ENCODE data around the gene TTC14. TPM values are rescaled to one million over a fixed set of nuclear protein-coding genes. Genes with fewer than 3 reads are reported as not detected.

Gene TTC14
- total and polyA plus RNA-seq, 9 of the 15 experiments (the other 6 are each of a cell fraction or from before 2014, with no cell fraction given), result 10.0 to 61.9 (median 27.0) TPM

DNA sequence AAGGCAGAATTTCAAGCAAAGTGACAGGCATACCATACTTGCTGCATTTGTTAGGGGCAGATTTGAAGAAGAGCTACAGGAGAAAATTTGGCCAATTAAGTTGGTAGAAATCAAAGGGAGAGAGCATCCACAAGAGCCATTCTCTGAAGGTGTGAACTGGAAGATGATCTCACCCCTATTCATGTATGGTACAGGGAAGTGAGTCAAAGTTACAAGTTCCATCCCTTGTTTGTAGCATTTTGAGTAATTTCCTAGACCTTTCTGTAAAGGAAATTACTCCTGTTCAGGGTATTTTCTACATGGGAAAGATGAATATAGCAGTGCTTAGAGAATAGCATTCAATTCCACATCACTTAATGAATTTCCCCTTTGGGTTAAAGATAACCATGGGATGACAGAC, 28.4 kb downstream of the TTC14 start:
- BruUV-seq (replicated peaks), result no TSS peak
- ChIA-PET CTCF (ENCODE audit: low intra/inter-chr PET ratio) (no interaction called here), POLR2A (no interaction called here)
- Histone ChIP-seq H3K9ac (ENCODE audit: insufficient read depth in 1 of 2, low read depth in 2 of 2, low read length in 2 of 2) (no peak overlapping the region), H3K4me3 (no peak overlapping the region), H4K20me1 (replicated peaks; ENCODE audit: control insufficient read depth, insufficient read depth, low read length) (no peaks in the 10 kb centered on the region), H2AFZ (ENCODE audit: low read depth, low read length) (no peak overlapping the region), H3K27ac (ENCODE audit: extremely low read depth, low read depth, low read length) (no peak overlapping the region), H3K4me1 (replicated peaks in 1 of 2; ENCODE audit: control insufficient read depth in 2 of 2, insufficient read depth in 2 of 2, low read length in 2 of 2) (no peaks in the 10 kb centered on the region), H3K9me3 (replicated peaks; ENCODE audit: control insufficient read depth, insufficient read depth, low read depth, low read length) (no peaks in the 10 kb centered on the region), H3K79me2 (ENCODE audit: control insufficient read depth, insufficient read depth, low read length) (no peaks in the 10 kb centered on the region), H3K4me2 (ENCODE audit: insufficient read depth, low read length) (no peak overlapping the region), H3K9me1 (ENCODE audit: control insufficient read depth, insufficient read depth, low read length) (no peaks in the 10 kb centered on the region), H3K27me3 (ENCODE audit: control insufficient read depth in 2 of 2, insufficient read depth in 2 of 2, low read length in 2 of 2) (no peaks in the 10 kb centered on the region), H3K36me3 (ENCODE audit: control insufficient read depth, insufficient read depth, low read length) (no peaks in the 10 kb centered on the region)
- FAIRE-seq, result no peak
- no peak for TF ChIP-seq ETS2 (tag; IDR thresholded peaks at IDR 0.05; ENCODE audit: borderline replicate concordance, poor library complexity, severe bottlenecking)
- no peak for TF ChIP-seq RBM39 (optimal IDR thresholded peaks at IDR 0.05; ENCODE audit: low read depth, low read length)
- TF ChIP-seq POLR3A (IDR thresholded peaks at IDR 0.05; ENCODE audit: borderline replicate concordance, extremely low read depth, insufficient read depth, insufficient read length), result no peak
- no peak for TF ChIP-seq RFX5 (IDR thresholded peaks at IDR 0.05; ENCODE audit: low read depth, low read length)
- no peak for TF ChIP-seq ZFPM2 (CRISPR knock-in tag; IDR thresholded peaks at IDR 0.05)
- no peak for TF ChIP-seq EP400 (IDR thresholded peaks at IDR 0.05)
- TF ChIP-seq SP1 (CRISPR knock-in tag; IDR thresholded peaks at IDR 0.05), result no peak
- TF ChIP-seq, protein P1, sequence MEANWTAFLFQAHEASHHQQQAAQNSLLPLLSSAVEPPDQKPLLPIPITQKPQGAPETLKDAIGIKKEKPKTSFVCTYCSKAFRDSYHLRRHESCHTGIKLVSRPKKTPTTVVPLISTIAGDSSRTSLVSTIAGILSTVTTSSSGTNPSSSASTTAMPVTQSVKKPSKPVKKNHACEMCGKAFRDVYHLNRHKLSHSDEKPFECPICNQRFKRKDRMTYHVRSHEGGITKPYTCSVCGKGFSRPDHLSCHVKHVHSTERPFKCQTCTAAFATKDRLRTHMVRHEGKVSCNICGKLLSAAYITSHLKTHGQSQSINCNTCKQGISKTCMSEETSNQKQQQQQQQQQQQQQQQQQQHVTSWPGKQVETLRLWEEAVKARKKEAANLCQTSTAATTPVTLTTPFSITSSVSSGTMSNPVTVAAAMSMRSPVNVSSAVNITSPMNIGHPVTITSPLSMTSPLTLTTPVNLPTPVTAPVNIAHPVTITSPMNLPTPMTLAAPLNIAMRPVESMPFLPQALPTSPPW (CRISPR knock-in tag; IDR thresholded peaks at IDR 0.05), result no peak
- TF ChIP-seq KDM1A (IDR thresholded peaks at IDR 0.05), result no peak
- no peak for TF ChIP-seq SMAD2 (IDR thresholded peaks at IDR 0.05; ENCODE audit: low read depth, low read length)
- no peak for TF ChIP-seq HMG20A (CRISPR knock-in tag; conservative IDR thresholded peaks at IDR 0.05)
- no peak for TF ChIP-seq ELF2 (CRISPR knock-in tag; IDR thresholded peaks at IDR 0.05)
- no peak for TF ChIP-seq FOXP1 (CRISPR knock-in tag; IDR thresholded peaks at IDR 0.05)
- TF ChIP-seq ZNF436 (CRISPR knock-in tag; IDR thresholded peaks at IDR 0.05), result no peak
- TF ChIP-seq E2F3 (CRISPR knock-in tag; IDR thresholded peaks at IDR 0.05), result no peak
- TF ChIP-seq LCOR (CRISPR knock-in tag; IDR thresholded peaks at IDR 0.05), result no peak
- TF ChIP-seq ADNP (tag; IDR thresholded peaks at IDR 0.05), result no peak
- no peak for TF ChIP-seq NR2C1 (IDR thresholded peaks at IDR 0.05)
- no peak for TF ChIP-seq NR2C1 (tag; IDR thresholded peaks at IDR 0.05)
- ATAC-seq, result no peak
- DNase-seq (ENCODE audit: extremely low read depth in 1 of 4, low spot score in 3 of 4), result no peak
- in situ Hi-C loops (cut with MboI) (no loop called here), intact Hi-C loops (cut with micrococcal nuclease) (no loop called here)

Measured in K562 (cell line).